ENCODE data around the gene IQCH.

- TF ChIP-seq CTCF (conservative IDR thresholded peaks at IDR 0.05; ENCODE audit: low read depth, low read length) (no peak), SMC3 (IDR thresholded peaks at IDR 0.05; ENCODE audit: low read depth, low read length) (no peak), MXI1 (IDR thresholded peaks at IDR 0.05; ENCODE audit: borderline replicate concordance, low read depth, low read length) (no peak), RAD21 (IDR thresholded peaks at IDR 0.05; ENCODE audit: low read length) (no peak), POLR2A (IDR thresholded peaks at IDR 0.05; ENCODE audit: low read depth, low read length) (no peak), NFE2L2 (IDR thresholded peaks at IDR 0.05; ENCODE audit: low read depth, low read length) (no peak), ELK1 (IDR thresholded peaks at IDR 0.05; ENCODE audit: borderline replicate concordance, low read depth, low read length) (no peak), CEBPB (IDR thresholded peaks at IDR 0.05; ENCODE audit: low read depth, low read length) (no peak), FOS (IDR thresholded peaks at IDR 0.05; ENCODE audit: low read depth, low read length) (no peak), RFX5 (IDR thresholded peaks at IDR 0.05; ENCODE audit: low read depth, low read length) (no peak), BHLHE40 (IDR thresholded peaks at IDR 0.05; ENCODE audit: low read depth, low read length) (no peak)
Observed at GRCh38 chr15:67548862-67549651, 294.5 kb downstream of the IQCH start.
